ENCODE results near the gene IFNL4. TPM values are rescaled to one million over a fixed set of nuclear protein-coding genes. Genes with fewer than 3 reads are reported as not detected.

IFNL4 gene
- total and polyA plus RNA-seq, 2 of the 13 experiments (the other 11 are each of a cell fraction or from before 2014, with no cell fraction given) = not detected

GRCh38 chr19:39282021-39282420, 33.4 kb upstream of the IFNL4 start:
- no peak overlapping the region for H3K4me3 ChIP-seq (replicated peaks in 1 of 3; ENCODE audit: insufficient read depth in 1 of 3, low read depth in 2 of 3, low read length in 3 of 3)
- no peak for DNase-seq (ENCODE audit: low spot score)
- intact Hi-C loops (cut with micrococcal nuclease; ENCODE audit: unreplicated experiment) (no loop called here), in situ Hi-C loops (cut with HindIII; ENCODE audit: extremely low pct_ligation_motif_present, low pct_unique_long_range_greater_than_20kb) (no loop called here)
- H3K9ac ChIP-seq (ENCODE audit: insufficient read depth, low read depth, low read length) = no peak overlapping the region
- no peak overlapping the region for H3K4me2 ChIP-seq (ENCODE audit: low read depth, low read length)
- no peaks in the 10 kb centered on the region for H3K9me3 ChIP-seq (ENCODE audit: low read length)
- WGBS (ENCODE audit: low lambda C conversion rate) = 0% methylated on average over 1 of the region's 1 CpG
- H3K79me2 ChIP-seq (ENCODE audit: insufficient read depth, low read length) = no peaks in the 10 kb centered on the region
- CTCF ChIA-PET (ENCODE audit: low intra/inter-chr PET ratio, low total read pairs) = no interaction called here
- TF ChIP-seq KMT2B (CRISPR knock-in tag; IDR thresholded peaks at IDR 0.05) = no peak
- no peak for TF ChIP-seq MEIS2 (CRISPR knock-in tag; IDR thresholded peaks at IDR 0.05)
- no peak for TF ChIP-seq TRIM24 (CRISPR knock-in tag; IDR thresholded peaks at IDR 0.05)
- TF ChIP-seq AKNA (CRISPR knock-in tag; IDR thresholded peaks at IDR 0.05; ENCODE audit: borderline replicate concordance) = no peak
- TF ChIP-seq HCFC1 (IDR thresholded peaks at IDR 0.05; ENCODE audit: low read depth, low read length) = no peak
- no peak for TF ChIP-seq ZNF709 (CRISPR knock-in tag; IDR thresholded peaks at IDR 0.05)
- no peak for TF ChIP-seq ZNF891 (CRISPR knock-in tag; IDR thresholded peaks at IDR 0.05)
- TF ChIP-seq, protein P1, sequence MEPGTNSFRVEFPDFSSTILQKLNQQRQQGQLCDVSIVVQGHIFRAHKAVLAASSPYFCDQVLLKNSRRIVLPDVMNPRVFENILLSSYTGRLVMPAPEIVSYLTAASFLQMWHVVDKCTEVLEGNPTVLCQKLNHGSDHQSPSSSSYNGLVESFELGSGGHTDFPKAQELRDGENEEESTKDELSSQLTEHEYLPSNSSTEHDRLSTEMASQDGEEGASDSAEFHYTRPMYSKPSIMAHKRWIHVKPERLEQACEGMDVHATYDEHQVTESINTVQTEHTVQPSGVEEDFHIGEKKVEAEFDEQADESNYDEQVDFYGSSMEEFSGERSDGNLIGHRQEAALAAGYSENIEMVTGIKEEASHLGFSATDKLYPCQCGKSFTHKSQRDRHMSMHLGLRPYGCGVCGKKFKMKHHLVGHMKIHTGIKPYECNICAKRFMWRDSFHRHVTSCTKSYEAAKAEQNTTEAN (CRISPR knock-in tag; conservative IDR thresholded peaks at IDR 0.05) = no peak
- no peak for TF ChIP-seq BCL6 (CRISPR knock-in tag; IDR thresholded peaks at IDR 0.05)
- TF ChIP-seq ZNF317 (CRISPR knock-in tag; IDR thresholded peaks at IDR 0.05) = no peak
- no peak for TF ChIP-seq SNAPC5 (CRISPR knock-in tag; IDR thresholded peaks at IDR 0.05; ENCODE audit: borderline replicate concordance)
- no peak for TF ChIP-seq ZNF841 (CRISPR knock-in tag; IDR thresholded peaks at IDR 0.05; ENCODE audit: borderline replicate concordance)
- TF ChIP-seq MTA3 (CRISPR knock-in tag; IDR thresholded peaks at IDR 0.05) = no peak
- no peak for TF ChIP-seq ZFP82 (CRISPR knock-in tag; IDR thresholded peaks at IDR 0.05; ENCODE audit: borderline replicate concordance)
- no peak for TF ChIP-seq FOXO1 (CRISPR knock-in tag; IDR thresholded peaks at IDR 0.05)
- no peak for TF ChIP-seq ZNF737 (CRISPR knock-in tag; IDR thresholded peaks at IDR 0.05; ENCODE audit: borderline replicate concordance)
- H2AFZ ChIP-seq (ENCODE audit: low read length) = no peak overlapping the region
- H3K27ac ChIP-seq (ENCODE audit: extremely low read length, insufficient read depth, low read length) = no peak overlapping the region
- no peaks in the 10 kb centered on the region for H3K36me3 ChIP-seq (replicated peaks in 1 of 2; ENCODE audit: control insufficient read depth in 1 of 2, insufficient read depth in 2 of 2, low read length in 2 of 2)
- no peak for ATAC-seq
- H3K4me1 ChIP-seq (ENCODE audit: insufficient read depth, low read length) = peaks cover 6% of the 10 kb centered on the region
- no peaks in the 10 kb centered on the region for H4K20me1 ChIP-seq (ENCODE audit: insufficient read depth, low read length)
- H3K27me3 ChIP-seq (ENCODE audit: control insufficient read depth in 1 of 2, insufficient read depth in 2 of 2, low read length in 2 of 2) = no peaks in the 10 kb centered on the region; a peak in 2 of 5 replicates
- BruUV-seq (replicated peaks) = no TSS peak
- POLR2A ChIA-PET = no interaction called here
- FAIRE-seq = no peak

All from HepG2 (cell line).